ENCODE data around the gene ACOT6.

DNA sequence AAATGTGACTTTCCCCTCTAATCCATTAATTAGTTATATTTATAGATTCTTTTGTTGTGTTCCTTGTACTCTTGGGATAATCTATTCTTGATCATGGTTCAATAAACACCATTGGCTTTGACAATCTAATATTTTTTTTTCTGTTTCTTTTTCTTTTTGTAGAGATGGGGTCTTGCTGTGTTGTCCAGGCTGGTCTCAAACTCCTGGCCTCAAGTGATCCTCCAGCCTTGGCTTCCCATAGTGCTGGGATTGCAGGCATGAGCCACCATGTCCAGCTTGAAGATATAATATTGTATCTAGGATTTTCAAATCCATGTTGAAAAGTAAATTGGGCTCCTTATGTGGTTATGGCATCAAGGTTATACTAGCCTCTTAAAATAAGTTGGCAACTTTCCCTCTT, 38.7 kb downstream of the ACOT6 start:
- TF ChIP-seq, protein P1, sequence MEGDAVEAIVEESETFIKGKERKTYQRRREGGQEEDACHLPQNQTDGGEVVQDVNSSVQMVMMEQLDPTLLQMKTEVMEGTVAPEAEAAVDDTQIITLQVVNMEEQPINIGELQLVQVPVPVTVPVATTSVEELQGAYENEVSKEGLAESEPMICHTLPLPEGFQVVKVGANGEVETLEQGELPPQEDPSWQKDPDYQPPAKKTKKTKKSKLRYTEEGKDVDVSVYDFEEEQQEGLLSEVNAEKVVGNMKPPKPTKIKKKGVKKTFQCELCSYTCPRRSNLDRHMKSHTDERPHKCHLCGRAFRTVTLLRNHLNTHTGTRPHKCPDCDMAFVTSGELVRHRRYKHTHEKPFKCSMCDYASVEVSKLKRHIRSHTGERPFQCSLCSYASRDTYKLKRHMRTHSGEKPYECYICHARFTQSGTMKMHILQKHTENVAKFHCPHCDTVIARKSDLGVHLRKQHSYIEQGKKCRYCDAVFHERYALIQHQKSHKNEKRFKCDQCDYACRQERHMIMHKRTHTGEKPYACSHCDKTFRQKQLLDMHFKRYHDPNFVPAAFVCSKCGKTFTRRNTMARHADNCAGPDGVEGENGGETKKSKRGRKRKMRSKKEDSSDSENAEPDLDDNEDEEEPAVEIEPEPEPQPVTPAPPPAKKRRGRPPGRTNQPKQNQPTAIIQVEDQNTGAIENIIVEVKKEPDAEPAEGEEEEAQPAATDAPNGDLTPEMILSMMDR (conservative IDR thresholded peaks at IDR 0.05; ENCODE audit: low read depth, low read length): no peak
- no peak for TF ChIP-seq EZH2 (IDR thresholded peaks at IDR 0.05; ENCODE audit: borderline replicate concordance, low read depth, low read length, poor library complexity, severe bottlenecking)
